T-helper 2 cell treated with Interferon-gamma antibody and Interleukin-4, amounts not matched to agents 5 μg/mL and 100 μg/mL, for 36 hours (primary cell): ENCODE measurements around the gene CIAO3.
A peak's percentile ranks its signal among the peaks of the same experiment; 100 is the strongest.
"Not testable (repeated sequence)": the region's sequence is repeated elsewhere in the genome, so short reads cannot be mapped to it uniquely, and the experiment has no call there.

Source experiments
- DNase-seq: peaks from one replicate; pipeline ENCODE4 v3.0.0; 2021; ENCODE audit warnings: low spot score
- H3K27ac Mint-ChIP-seq: one replicate; pipeline ENCODE4 v1.8.0; 2021; ENCODE audit warnings: mild to moderate bottlenecking, mixed read lengths
- H3K27me3 Mint-ChIP-seq: one replicate; pipeline ENCODE4 v1.8.0; 2021; ENCODE audit warnings: low read depth, mixed read lengths
- H3K36me3 Mint-ChIP-seq: one replicate; pipeline ENCODE4 v1.8.0; 2021; ENCODE audit warnings: low read depth, mixed read lengths
- H3K4me1 Mint-ChIP-seq: one replicate; pipeline ENCODE4 v1.8.0; 2021; ENCODE audit warnings: low read depth, mixed read lengths
- H3K4me3 Mint-ChIP-seq: one replicate; pipeline ENCODE4 v1.8.0; 2022; ENCODE audit warnings: mild to moderate bottlenecking, moderate library complexity, mixed read lengths
- H3K9me3 Mint-ChIP-seq: one replicate; pipeline ENCODE4 v1.8.0; 2021; ENCODE audit warnings: mixed read lengths

Gene CIAO3

DNA sequence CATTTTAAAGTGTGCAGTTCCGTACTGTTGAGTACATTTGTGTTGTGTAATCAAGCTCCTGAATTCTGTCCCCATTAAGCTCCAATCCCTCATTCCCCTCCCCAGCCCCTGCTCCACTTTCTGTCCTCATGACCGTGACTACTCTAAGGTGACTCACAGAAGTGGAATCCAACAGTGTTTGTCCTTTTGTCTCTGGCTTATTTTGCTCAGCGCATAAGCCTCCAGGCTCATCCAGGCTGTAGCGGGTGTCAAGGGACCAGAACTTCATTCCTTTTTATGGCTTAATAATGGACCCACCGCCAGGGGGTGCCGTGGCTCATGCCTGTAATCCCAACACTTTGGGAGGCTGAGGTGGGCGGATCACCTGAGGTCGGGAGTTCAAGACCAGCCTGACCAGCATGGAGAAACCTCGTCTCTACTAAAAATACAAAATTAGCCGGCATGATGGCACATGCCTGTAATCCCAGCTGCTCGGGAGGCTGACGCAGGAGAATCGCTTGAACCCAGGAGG, 28.0 kb downstream of the CIAO3 start:
- not testable (repeated sequence) for H3K4me1 Mint-ChIP-seq, H3K27ac Mint-ChIP-seq, H3K36me3 Mint-ChIP-seq, H3K9me3 Mint-ChIP-seq, H3K4me3 Mint-ChIP-seq
- peaks cover 35% of the 10 kb centered on the region for H3K27me3 Mint-ChIP-seq
- DNase-seq = peak; percentile 51

DNA sequence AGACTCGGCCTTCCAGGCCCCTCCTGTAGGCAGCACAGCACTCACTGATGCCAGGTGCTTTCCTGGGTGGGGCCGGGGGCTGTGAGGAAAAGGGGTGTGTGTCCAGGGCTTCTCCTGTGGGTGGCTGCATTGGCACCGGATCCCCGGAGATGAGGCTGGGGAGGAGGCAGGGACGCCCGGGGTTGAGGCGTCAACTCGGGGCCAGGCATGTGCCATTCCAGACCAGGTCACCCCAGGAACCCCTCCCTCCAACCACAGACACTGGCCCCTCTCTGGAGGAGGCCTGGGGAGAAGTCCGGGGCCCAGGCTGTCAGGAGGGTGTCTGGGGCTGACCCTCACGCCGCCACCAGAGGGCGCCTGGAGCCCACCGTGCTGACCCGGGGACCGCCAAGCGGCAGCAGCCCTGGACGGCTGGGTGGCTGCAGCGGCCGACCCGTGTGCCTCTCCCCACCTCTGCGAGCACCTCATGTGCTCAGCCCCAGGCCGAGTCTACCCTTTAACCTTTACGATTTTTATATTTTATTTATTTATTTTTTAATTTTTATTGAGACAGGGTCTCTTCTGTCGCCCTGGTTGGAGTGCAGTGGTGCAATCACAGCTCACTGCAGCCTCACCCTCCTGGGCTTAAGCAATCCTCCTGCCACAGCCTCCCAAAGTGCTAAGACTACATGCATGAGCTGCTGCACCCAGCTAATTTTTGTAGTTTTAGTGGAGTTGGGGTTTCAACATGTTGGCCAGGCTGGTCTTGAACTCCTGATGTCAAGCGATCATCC, 29.1 kb downstream of the CIAO3 start:
- no peak overlapping the region for H3K27ac Mint-ChIP-seq
- no peak overlapping the region for H3K4me3 Mint-ChIP-seq
- no peaks in the 10 kb centered on the region for H3K36me3 Mint-ChIP-seq
- H3K4me1 Mint-ChIP-seq = no peaks in the 10 kb centered on the region
- no peaks in the 10 kb centered on the region for H3K9me3 Mint-ChIP-seq
- peaks cover 44% of the 10 kb centered on the region for H3K27me3 Mint-ChIP-seq
- DNase-seq = peak; percentile 76

DNA sequence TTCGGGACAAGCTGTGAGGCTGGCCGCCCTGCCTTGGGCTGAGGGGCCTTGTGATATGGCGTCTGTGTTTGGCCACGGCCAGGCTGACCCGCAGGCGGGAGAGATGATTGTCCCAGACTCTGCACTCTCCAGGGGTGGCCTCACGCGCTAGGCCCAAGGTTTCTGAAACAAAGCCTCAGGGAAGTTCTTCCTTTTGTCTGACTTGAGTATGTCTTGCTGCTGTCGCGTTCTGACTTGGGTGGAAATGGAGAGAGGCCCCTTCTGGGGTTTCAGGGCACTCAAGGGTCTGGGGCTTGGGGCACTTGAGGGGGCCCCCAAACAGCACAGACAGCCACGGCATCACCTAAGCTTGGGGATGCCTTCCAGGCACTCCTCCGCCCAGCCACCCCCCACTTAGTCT, 29.7 kb downstream of the CIAO3 start:
- DNase-seq = no peak
- H3K4me1 Mint-ChIP-seq = no peaks in the 10 kb centered on the region
- peaks cover 46% of the 10 kb centered on the region for H3K27me3 Mint-ChIP-seq
- no peaks in the 10 kb centered on the region for H3K9me3 Mint-ChIP-seq
- H3K27ac Mint-ChIP-seq = no peak overlapping the region
- no peak overlapping the region for H3K4me3 Mint-ChIP-seq
- H3K36me3 Mint-ChIP-seq = no peaks in the 10 kb centered on the region

DNA sequence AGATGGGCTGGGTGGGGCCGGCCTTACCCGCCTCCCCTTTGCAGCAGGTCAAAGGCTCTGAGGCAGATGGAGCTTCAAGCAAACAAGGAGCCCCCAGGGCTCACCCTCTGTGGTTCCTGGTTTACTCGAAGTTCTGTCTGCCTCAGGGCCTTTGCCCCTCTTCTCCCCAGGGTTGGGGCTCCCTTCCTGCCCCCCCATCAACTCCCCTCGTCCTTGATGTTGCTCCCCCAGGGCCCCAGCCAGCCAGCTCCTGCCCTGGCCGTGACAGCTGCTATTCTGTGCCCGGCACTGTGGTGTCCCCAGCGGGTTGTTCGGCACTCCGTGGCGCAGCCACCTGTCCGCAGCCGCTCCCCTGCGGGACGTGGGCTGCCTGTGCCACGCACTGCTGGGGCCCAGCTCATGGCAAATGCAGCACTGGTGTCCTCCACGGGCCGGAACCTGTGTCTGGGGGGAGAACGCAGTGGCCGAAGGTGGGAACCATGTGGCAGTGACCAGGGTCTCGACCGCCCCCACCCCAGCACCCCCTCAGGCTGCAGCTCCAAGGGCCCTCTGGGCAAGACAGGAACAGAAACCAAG, 30.2 kb downstream of the CIAO3 start:
- Mint-ChIP-seq H3K27me3 (peaks cover 42% of the 10 kb centered on the region), H3K9me3 (no peaks in the 10 kb centered on the region), H3K27ac (no peak overlapping the region), H3K4me1 (no peaks in the 10 kb centered on the region), H3K4me3 (no peak overlapping the region), H3K36me3 (no peaks in the 10 kb centered on the region)
- DNase-seq = no peak

DNA sequence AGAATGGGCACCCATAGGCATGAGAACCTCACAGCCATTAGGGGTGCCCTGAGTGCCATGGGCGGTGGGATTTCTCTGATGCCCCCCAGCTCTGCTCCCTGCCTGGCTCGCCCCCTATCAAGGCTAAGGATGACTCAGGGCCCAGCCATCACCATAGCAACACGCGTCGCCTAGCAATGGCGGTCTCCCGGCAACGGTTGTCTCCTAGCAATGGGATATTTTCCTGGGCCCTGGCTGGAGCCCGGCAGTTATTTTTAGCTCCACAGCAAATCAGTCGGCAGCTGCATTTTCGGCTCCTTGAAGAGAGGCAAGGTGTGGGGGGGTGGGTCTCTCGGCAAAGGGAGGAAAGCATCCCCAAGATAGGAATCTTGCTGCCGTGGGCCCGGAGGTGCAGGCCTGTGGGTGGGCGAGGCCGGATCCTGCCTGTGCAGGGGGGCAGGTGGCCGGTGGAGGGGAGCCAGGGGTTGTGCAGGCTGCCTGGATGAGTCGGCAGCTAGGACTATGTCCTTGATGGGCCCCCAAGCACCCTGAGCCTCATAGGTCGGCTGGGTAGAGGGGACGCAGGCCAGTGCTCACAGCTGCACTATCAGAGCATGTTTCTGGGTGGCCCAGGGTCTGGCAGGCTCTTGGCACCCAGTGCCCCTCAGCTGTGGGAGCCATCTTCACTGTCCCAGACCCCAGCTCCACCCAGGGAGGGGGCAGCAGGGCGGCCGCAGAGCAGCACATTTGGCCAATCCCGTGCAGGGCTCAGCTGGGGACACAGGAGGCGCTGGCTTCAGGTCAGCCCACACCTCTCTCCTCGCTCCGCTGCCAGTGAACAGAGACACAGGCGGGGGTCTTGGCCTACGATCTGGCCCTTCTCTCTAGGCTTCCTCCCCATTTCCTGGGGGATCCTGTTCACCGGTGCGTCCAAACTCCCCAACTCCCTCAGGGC, 31.0 kb downstream of the CIAO3 start:
- Mint-ChIP-seq H3K4me1 (no peaks in the 10 kb centered on the region), H3K36me3 (no peaks in the 10 kb centered on the region), H3K9me3 (no peaks in the 10 kb centered on the region), H3K27me3 (peaks cover 42% of the 10 kb centered on the region), H3K4me3 (no peak overlapping the region), H3K27ac (no peak overlapping the region)
- DNase-seq = no peak

DNA sequence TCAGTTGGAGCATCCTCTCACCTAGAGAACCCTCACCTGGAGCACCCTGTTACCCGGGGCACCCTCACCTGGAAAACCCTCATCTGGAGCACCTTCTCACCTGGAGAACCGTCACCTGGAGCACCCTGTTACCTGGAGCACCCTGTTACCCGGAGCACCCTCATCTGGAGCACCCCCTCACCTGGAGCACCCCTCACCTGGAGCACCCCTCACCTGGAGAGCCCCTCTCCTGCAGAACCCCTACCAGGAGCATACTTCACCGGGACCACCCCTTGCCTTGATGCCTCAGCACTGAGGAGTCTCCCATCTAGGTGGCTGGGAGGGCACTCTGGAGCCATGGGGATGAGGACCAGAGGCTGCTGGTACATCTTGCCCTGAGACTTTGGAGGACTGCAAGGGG, 31.8 kb downstream of the CIAO3 start:
- no peak overlapping the region for H3K27ac Mint-ChIP-seq
- DNase-seq = no peak
- H3K4me3 Mint-ChIP-seq = no peak overlapping the region
- no peaks in the 10 kb centered on the region for H3K9me3 Mint-ChIP-seq
- no peaks in the 10 kb centered on the region for H3K36me3 Mint-ChIP-seq
- no peaks in the 10 kb centered on the region for H3K4me1 Mint-ChIP-seq
- H3K27me3 Mint-ChIP-seq = peaks cover 45% of the 10 kb centered on the region

DNA sequence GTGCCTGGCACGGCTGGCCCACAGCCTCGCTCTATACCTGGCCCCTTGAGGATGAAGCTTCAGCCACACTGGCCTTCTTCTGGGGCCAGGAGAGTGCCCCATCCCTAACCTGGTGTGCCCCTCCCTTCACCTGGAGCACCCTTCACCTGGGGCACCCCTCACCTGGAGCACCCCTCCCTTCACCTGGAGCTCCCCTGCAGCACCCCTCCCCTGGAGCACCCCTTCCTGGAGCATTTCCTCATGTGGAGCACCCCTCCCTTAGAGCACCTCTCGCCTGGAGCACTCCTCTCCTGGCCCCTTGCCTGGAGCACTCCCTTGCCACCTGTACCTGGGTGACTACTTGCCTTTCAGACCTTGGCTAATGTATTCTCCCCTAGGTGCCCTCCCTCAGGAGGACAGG, 32.8 kb downstream of the CIAO3 start:
- Mint-ChIP-seq H3K36me3 (no peaks in the 10 kb centered on the region), H3K4me1 (no peaks in the 10 kb centered on the region), H3K4me3 (no peak overlapping the region), H3K9me3 (no peaks in the 10 kb centered on the region), H3K27me3 (peaks cover 48% of the 10 kb centered on the region), H3K27ac (peak overlapping the region; percentile 45)
- DNase-seq = no peak

DNA sequence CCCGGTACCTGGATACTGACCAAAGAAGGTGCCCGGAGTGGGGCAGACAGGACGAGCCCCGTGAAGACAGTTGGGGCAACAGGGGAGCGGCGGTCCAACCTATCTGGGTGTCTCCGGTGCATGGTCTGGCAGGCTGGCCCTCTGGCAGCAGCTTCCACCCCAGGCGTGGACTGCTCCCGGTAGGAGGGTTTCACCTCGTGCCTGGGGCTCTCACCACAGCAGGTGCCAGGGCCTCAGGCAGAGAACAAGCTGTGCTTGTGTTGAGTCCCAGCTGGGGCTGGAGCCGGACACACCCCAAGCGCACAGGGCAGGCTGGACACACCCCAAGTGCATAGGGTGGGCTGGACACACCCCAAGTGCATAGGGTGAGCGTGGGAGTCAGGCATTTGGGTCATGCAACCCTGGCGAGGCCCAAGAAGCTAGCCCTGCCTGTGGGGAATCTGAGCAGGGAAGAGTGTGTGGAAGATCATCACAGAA, 33.7 kb downstream of the CIAO3 start:
- no peaks in the 10 kb centered on the region for H3K36me3 Mint-ChIP-seq
- H3K4me1 Mint-ChIP-seq = no peaks in the 10 kb centered on the region
- no peak overlapping the region for H3K27ac Mint-ChIP-seq
- no peak overlapping the region for H3K4me3 Mint-ChIP-seq
- H3K9me3 Mint-ChIP-seq = no peaks in the 10 kb centered on the region
- peaks cover 52% of the 10 kb centered on the region for H3K27me3 Mint-ChIP-seq
- no peak for DNase-seq

DNA sequence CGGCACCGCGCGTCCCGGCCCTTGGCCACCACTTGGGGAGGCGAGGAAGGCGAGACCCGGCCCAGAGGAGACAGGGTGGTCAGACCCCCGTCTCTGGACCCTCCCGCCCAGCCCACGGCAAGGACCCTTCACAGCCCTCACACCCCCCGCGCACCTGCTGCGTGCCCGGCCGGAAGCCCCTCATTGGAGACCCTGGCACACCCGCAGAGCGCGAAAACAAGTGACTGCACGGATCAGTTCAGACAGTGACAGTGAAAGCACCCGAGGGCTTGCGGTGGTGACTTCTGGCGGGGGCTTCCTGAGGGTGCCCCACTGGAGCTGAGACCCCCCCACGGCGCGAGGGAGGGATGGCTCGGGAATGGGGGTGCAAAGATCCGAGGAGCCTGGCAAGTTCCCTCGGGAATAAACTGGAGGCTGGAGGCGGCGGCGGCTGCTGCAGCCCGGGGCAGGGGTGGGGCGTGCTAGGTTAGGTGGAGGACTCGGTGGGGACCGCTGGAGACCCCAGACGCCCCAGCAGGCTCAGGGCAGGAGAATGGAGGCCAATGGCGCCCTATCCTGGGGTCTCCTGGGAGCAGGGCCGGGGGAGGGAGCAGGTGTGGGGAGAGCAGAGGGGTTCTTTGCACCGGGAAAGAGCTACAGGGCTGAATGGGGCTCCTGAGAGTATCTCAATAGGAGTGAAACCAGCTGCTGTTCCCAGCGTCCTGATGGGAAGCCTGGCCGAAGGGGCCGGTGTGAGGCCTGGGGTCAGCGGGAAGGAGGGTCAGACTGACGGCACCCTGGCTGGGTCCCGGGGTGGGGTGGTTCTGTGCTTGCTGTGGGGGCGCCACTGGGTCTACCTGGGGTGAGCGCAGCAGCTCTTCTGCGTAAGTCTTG, 34.4 kb downstream of the CIAO3 start:
- H3K4me1 Mint-ChIP-seq = no peaks in the 10 kb centered on the region
- H3K9me3 Mint-ChIP-seq = no peaks in the 10 kb centered on the region
- no peaks in the 10 kb centered on the region for H3K36me3 Mint-ChIP-seq
- DNase-seq = no peak
- H3K27me3 Mint-ChIP-seq = peaks cover 56% of the 10 kb centered on the region
- no peak overlapping the region for H3K4me3 Mint-ChIP-seq
- no peak overlapping the region for H3K27ac Mint-ChIP-seq

DNA sequence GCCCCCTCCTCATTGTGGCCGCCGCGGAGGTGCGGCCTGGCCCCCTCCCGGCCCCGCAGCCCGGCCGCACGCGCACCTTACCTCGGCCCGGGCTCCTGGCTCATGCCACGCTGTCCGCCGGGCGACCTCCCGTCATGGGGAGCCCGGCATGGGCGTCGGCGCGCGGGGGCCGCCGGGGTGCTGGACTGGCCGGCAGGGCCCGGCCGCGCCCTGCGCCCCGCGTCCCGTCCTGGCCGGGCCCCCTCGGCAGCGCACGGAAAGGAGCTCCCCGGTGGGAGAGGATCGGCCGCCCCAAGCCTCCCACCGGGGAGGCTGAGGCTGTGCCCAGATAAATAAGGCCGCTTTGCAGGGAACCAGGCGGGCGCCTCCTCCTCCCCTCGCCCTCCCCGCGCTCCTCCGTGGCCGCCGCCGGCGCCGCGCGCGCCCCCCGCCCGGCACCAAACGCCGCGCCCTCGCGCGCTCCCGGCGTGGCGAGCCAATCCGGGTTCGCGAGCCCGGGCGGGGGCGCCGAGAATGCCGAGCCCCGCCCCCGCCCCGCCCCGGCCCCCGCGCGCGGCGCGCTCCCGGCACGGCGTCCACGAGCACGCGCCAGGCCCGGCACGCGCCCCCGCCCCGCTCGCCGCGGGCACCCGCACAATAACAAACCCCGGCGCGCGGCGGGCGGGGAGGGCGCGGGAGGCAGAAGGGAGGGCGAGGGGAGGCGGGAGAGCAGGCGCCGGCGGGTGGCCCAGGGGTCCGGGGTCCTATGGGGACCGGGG, 35.2 kb downstream of the CIAO3 start, which contains the start of gene FBXL16:
TSS of gene FBXL16 (minus strand) at position 371 of the 758 bp plus-strand sequence. CDS start 8,396 bp downstream, outside the sequence.
- H3K4me1 Mint-ChIP-seq = no peaks in the 10 kb centered on the region
- no peak within 1 kb of the TSS for H3K4me3 Mint-ChIP-seq
- DNase-seq = no peak
- H3K27ac Mint-ChIP-seq = no peak within 1 kb of the TSS
- no peaks in the 10 kb centered on the region for H3K36me3 Mint-ChIP-seq
- H3K27me3 Mint-ChIP-seq = peaks cover 58% of the 10 kb centered on the region
- H3K9me3 Mint-ChIP-seq = no peaks in the 10 kb centered on the region

DNA sequence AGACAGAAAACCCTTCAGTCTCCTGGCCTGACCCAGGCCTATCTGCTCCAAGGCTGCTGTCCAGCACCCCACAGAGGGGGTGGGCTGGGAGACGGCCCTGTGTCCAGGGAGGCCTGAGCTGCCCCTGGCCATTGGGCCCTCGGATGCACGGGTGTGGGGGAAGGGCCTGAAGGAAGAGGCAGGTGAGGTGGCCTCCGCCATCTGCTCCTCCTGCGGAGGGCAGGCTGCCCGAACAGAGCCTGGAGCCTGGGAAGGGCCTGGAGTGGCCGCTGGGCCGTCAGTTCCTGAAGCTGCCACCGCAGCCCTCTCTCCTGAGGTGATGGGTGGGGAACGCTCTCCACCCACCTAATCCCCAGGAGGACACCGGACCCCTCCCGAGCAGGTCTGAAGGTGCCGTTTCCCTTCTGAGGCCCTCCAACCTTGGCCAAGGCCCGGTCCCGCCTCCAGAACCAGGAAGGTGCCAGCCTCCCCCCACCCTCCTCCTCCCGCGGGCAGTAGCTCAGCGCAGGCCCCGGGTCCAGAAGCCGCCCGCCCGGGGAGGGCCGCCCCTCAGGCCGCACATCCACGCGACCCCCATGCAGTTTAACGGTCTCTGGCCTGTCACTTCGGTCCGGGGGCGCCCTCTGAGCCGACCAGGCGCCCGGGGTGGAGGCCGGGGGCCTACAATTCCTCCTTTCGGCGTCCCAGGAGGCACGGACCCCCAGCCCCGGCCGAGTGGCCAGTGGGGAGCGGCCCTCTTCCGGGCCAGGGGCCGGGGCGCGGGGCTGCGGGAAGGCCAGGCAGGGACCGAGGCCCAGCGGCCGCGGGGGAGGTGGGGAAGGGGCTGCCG, 36.0 kb downstream of the CIAO3 start:
- Mint-ChIP-seq H3K27me3 (peaks cover 58% of the 10 kb centered on the region), H3K27ac (no peak overlapping the region), H3K4me1 (no peaks in the 10 kb centered on the region), H3K9me3 (no peaks in the 10 kb centered on the region), H3K4me3 (peak overlapping the region; percentile 24), H3K36me3 (no peaks in the 10 kb centered on the region)
- DNase-seq = no peak

DNA sequence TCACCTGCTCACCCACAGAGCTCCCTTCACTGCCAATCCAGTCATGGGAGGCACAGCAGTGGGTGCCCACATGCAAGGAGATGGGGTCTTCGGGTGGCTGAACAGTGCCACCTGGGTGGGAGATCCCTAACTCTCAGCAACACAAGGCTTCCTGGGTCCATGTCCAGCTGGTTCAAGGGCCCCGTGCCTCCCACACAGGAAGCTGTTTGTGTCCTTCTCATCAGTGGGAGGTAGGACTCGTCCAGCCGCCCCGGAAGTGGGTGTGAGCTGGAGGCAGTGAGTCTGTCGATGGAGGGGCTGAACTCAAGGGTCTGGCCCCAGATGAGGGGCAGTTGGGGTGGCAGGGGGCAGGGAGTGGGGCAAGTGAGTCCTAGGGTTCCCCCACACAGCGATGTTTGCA, 36.8 kb downstream of the CIAO3 start:
- Mint-ChIP-seq H3K27me3 (peaks cover 52% of the 10 kb centered on the region), H3K4me1 (no peaks in the 10 kb centered on the region), H3K4me3 (no peak overlapping the region), H3K27ac (no peak overlapping the region), H3K36me3 (no peaks in the 10 kb centered on the region), H3K9me3 (no peaks in the 10 kb centered on the region)
- no peak for DNase-seq
